ENCODE results near the gene CYP24A1. TPM values are rescaled to one million over a fixed set of nuclear protein-coding genes. Genes with fewer than 3 reads are reported as not detected.

CYP24A1 gene
- total RNA-seq, 4 donors from 2014 or later, result 0.20 TPM; not detected in 3

DNA sequence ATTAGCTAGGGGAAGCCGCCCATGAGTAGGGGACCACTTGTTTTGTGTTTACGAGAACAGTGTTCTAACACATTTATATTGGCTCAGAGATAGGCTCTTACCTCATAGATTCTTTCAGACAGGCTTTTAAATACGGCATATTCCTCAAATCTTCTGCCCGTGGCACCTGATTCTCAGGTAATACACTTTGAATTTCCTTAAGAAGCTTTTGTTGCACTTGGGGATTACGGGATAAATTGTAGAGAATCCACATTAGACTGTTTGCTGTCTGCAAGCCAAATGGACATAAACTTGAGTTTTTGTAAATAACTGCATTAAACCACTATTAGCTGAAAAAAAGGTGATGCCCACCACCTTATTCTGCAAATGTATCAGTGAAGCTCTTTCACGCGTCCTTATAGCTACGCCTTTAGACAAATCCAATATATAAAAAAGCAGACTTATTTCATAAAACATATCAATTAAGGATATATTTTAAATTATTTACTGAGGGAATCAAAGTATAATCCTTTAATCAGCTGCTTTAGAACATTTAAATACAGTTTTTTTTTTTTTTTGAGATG is 14.8 kb downstream of the CYP24A1 start:
- H3K4me3 ChIP-seq, result no peak overlapping the region
- H3K4me1 ChIP-seq, result no peaks in the 10 kb centered on the region
- intact Hi-C loops (cut with DNase I; ENCODE audit: low total_unique reads), result no loop called here
- no peak for DNase-seq
- no peaks in the 10 kb centered on the region for H3K27me3 ChIP-seq
- H3K36me3 ChIP-seq, result no peaks in the 10 kb centered on the region
- no peak for ATAC-seq
- TF ChIP-seq, protein P1, sequence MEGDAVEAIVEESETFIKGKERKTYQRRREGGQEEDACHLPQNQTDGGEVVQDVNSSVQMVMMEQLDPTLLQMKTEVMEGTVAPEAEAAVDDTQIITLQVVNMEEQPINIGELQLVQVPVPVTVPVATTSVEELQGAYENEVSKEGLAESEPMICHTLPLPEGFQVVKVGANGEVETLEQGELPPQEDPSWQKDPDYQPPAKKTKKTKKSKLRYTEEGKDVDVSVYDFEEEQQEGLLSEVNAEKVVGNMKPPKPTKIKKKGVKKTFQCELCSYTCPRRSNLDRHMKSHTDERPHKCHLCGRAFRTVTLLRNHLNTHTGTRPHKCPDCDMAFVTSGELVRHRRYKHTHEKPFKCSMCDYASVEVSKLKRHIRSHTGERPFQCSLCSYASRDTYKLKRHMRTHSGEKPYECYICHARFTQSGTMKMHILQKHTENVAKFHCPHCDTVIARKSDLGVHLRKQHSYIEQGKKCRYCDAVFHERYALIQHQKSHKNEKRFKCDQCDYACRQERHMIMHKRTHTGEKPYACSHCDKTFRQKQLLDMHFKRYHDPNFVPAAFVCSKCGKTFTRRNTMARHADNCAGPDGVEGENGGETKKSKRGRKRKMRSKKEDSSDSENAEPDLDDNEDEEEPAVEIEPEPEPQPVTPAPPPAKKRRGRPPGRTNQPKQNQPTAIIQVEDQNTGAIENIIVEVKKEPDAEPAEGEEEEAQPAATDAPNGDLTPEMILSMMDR (IDR thresholded peaks at IDR 0.05 in 4 of 5, conservative IDR thresholded peaks at IDR 0.05 in 1 of 5), result no peak
- TF ChIP-seq POLR2A (IDR thresholded peaks at IDR 0.05), result no peak
- H3K9me3 ChIP-seq, result no peaks in the 10 kb centered on the region
- no peak overlapping the region for H3K27ac ChIP-seq
- in situ Hi-C loops (cut with MboI; ENCODE audit: low sequenced_read_pairs in 4 of 4), result no loop called here

DNA sequence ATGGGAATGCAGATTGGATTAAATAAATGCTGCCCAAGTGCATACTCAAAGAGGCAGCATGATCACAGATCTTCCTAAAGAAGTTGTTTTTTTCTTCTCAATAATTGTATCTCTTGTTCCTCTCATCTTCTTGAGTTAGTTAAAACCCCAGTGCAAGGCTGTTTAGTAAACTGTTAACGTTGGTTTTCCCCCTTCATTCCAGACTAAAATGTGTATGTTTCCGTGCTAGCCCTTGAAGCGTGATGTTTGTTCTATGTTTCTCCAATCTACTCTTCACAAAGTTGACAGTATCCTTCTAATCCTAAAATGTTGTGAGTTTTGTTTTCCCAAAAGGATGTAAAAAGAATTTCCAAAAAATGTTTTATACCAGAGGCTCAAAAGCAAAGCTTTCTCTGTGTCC is 15.6 kb downstream of the CYP24A1 start:
- DNase-seq (no peak), ATAC-seq (no peak)
- intact Hi-C loops (cut with DNase I; ENCODE audit: low total_unique reads), result no loop called here
- H3K27ac ChIP-seq, result no peak overlapping the region
- no peak overlapping the region for H3K4me3 ChIP-seq
- in situ Hi-C loops (cut with MboI; ENCODE audit: low sequenced_read_pairs in 4 of 4), result no loop called here
- H3K36me3 ChIP-seq, result no peaks in the 10 kb centered on the region
- H3K4me1 ChIP-seq, result no peaks in the 10 kb centered on the region
- TF ChIP-seq POLR2A (IDR thresholded peaks at IDR 0.05), result no peak
- TF ChIP-seq, protein P1 (IDR thresholded peaks at IDR 0.05 in 4 of 5, conservative IDR thresholded peaks at IDR 0.05 in 1 of 5), result no peak
- no peaks in the 10 kb centered on the region for H3K9me3 ChIP-seq
- no peaks in the 10 kb centered on the region for H3K27me3 ChIP-seq

DNA sequence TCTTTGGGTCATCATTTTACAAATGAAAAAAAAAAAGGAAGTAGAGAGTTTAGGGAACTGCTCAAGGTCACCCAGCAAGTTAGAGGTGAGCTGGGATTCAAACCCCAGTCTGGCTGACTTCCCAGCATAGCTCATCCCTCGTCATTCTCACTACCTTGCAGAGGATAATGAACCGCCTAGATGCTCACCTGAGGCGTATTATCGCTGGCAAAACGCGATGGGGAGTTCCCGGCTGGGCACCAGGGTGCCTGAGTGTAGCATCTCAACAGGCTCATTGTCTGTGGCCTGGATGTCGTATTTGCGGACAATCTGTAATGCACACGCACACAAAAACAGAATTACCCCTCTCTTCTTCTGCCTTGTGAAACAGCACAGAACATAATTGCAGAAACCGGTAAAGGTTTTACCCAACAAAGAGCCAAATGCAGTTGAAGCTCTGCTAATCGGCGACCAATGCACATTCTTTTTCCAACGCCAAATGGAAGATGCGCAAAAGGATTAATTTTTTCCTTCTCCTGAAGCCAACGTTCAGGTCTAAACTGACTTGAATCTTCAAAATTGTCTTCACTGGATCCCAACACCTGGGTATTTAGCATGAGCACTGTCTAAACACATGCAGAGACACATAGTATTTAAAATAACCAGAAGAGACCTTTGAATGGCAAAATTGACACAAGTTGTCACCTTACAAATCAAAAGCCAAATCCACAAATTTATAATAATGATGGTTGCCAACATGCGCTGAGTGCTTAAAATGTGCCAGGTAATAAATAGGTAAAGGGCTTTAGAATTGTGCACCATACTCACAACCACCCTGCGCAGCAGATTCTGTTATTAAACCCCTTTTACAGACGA is 16.6 kb downstream of the CYP24A1 start:
- intact Hi-C loops (cut with DNase I; ENCODE audit: low total_unique reads), result no loop called here
- no peak for DNase-seq
- Histone ChIP-seq H3K9me3 (no peaks in the 10 kb centered on the region), H3K27me3 (no peaks in the 10 kb centered on the region), H3K4me1 (no peaks in the 10 kb centered on the region), H3K4me3 (no peak overlapping the region), H3K36me3 (no peaks in the 10 kb centered on the region), H3K27ac (no peak overlapping the region)
- in situ Hi-C loops (cut with MboI; ENCODE audit: low sequenced_read_pairs in 4 of 4), result no loop called here
- TF ChIP-seq, protein P1 (IDR thresholded peaks at IDR 0.05 in 4 of 5, conservative IDR thresholded peaks at IDR 0.05 in 1 of 5), result no peak
- ATAC-seq, result no peak

DNA sequence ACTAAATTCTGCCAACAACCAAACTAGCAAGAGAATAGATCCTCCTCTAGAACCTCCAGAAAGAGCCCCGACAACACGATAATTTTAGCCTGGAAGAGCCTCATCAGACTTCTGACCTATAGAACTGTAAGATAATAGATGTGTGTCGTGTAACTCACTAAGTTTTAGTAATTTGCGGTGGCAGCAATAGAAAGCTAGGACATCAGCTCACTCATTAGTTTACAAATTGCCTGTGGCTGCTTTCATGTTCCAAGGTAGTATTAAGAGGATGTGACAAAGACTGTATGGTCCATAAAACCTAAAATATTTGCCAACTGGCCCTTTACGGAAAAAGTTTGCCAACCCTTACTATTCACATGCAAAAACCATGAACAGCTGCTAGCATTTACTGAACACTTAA is 17.3 kb downstream of the CYP24A1 start:
- Histone ChIP-seq H3K9me3 (no peaks in the 10 kb centered on the region), H3K27me3 (no peaks in the 10 kb centered on the region), H3K36me3 (no peaks in the 10 kb centered on the region), H3K27ac (no peak overlapping the region), H3K4me1 (no peaks in the 10 kb centered on the region), H3K4me3 (no peak overlapping the region)
- TF ChIP-seq, protein P1 (IDR thresholded peaks at IDR 0.05 in 4 of 5, conservative IDR thresholded peaks at IDR 0.05 in 1 of 5), result no peak
- TF ChIP-seq POLR2A (IDR thresholded peaks at IDR 0.05), result no peak
- intact Hi-C loops (cut with DNase I; ENCODE audit: low total_unique reads) (no loop called here), in situ Hi-C loops (cut with MboI; ENCODE audit: low sequenced_read_pairs in 4 of 4) (no loop called here)
- DNase-seq, result no peak
- ATAC-seq, result no peak
